ENCODE measurements around the gene ANAPC16. TPM values are rescaled to one million over a fixed set of nuclear protein-coding genes. Genes with fewer than 3 reads are reported as not detected.

Gene ANAPC16
- total and polyA plus RNA-seq, 2 donors (not counting 1 experiment from before 2014, with no cell fraction given) = 104 to 132 TPM

DNA sequence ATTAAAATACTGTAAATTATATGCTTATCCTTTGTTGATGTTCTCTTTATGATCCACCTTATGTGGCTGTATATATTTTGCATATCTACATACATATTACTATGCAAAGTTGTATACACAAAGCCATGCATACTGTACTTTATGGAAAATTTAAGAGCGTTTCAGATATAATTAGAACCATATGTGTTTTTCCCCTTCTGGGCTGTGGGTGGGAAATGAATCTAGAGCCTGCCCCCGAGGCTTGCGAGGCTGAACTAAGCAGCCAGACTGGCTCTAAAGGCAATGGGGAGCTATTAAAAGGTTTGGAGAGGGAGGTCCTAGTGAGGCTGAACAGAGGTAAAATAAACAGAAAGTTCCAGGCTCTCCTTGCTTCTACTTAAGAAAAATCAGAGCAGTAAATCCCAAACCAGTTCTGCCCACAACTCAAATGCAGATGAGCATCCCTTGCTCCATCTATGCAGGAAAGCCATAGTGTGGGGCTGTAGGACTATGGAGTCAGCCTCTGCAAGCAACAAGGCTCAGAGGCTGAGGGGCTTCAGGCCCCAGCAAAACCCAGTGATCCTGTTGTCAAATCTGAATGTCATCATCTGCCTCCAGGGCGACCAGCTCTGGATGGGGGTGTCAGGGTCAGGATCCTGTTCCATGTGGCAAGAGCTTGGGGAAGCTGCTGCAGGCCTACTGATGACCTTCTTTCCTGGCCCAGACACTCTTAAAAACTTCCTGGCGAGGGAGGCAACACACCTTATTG, 43.9 kb downstream of the ANAPC16 start:
- Histone ChIP-seq H2AFZ (ENCODE audit: insufficient read depth, low read depth, low read length, poor library complexity, severe bottlenecking) (no peak overlapping the region), H3K9ac (ENCODE audit: low read length) (peak overlapping the region; percentile 80), H3K4me2 (replicated peaks; ENCODE audit: low read depth, low read length, poor library complexity, severe bottlenecking) (peak overlapping the region; percentile 93), H3K36me3 (replicated peaks in 1 of 2; ENCODE audit: control extremely low read depth in 1 of 2, control insufficient read depth in 1 of 2, extremely low read depth in 1 of 2, insufficient read depth in 2 of 2, low read length in 1 of 2) (no peaks in the 10 kb centered on the region), H3K27ac (ENCODE audit: low read length in 2 of 2) (peak overlapping the region; percentile 47 to 67), H3K9me3 (ENCODE audit: control extremely low read depth in 1 of 3, control insufficient read depth in 2 of 3, insufficient read depth in 1 of 3, low read length in 2 of 3) (no peaks in the 10 kb centered on the region), H3K27me3 (replicated peaks in 1 of 4; ENCODE audit: control extremely low read depth in 1 of 4, control insufficient read depth in 3 of 4, insufficient read depth in 4 of 4, low read length in 3 of 4) (no peaks in the 10 kb centered on the region), H4K20me1 (ENCODE audit: control insufficient read depth, insufficient read depth, low read length, poor library complexity, severe bottlenecking) (no peaks in the 10 kb centered on the region), H3K4me1 (ENCODE audit: control insufficient read depth in 2 of 2, insufficient read depth in 2 of 2, low read length in 2 of 2) (peaks cover 59 to 78% of the 10 kb centered on the region in 2 donors), H3K79me2 (ENCODE audit: control insufficient read depth, insufficient read depth, low read length) (peaks cover 3% of the 10 kb centered on the region), H3K4me3 (ENCODE audit: control extremely low read depth in 1 of 5, extremely low read depth in 1 of 5, insufficient read depth in 1 of 5, low read depth in 2 of 5, low read length in 4 of 5) (peak overlapping the region in 1 of 5 experiments; percentile 73)
- Mint-ChIP-seq H3K4me1 (peaks cover 60% of the 10 kb centered on the region), H3K27me3 (no peaks in the 10 kb centered on the region), H3K4me3 (peak overlapping the region; percentile 94), H3K9me3 (ENCODE audit: insufficient read depth) (no peaks in the 10 kb centered on the region), H3K27ac (peak overlapping the region; percentile 89)
- POLR2A ChIA-PET = interaction anchor here (0.6 to 3.8 kb wide), 7 partner anchors 12 to 74 kb away, joined by 3 to 41 read pairs (median 5); partner anchors contain the start of gene DDIT4
- no peak for ATAC-seq (ENCODE audit: low read depth)
- intact Hi-C loops (cut with micrococcal nuclease) = loop anchor here (2.0 to 5.0 kb wide), 3 partner anchors 15 to 172 kb away; partner anchors contain the start of genes ANAPC16, ASCC1 and SPOCK2
- CTCF ChIA-PET = interaction anchor here (0.6 to 8.3 kb wide), 10 partner anchors 10 to 77 kb away, joined by 3 to 48 read pairs (median 5); partner anchors contain the start of gene DDIT4
- no peak for DNase-seq
- no peak for TF ChIP-seq EZH2 (IDR thresholded peaks at IDR 0.05; ENCODE audit: borderline replicate concordance, insufficient read depth, low read depth, low read length, poor library complexity, severe bottlenecking)
- TF ChIP-seq, protein P1, sequence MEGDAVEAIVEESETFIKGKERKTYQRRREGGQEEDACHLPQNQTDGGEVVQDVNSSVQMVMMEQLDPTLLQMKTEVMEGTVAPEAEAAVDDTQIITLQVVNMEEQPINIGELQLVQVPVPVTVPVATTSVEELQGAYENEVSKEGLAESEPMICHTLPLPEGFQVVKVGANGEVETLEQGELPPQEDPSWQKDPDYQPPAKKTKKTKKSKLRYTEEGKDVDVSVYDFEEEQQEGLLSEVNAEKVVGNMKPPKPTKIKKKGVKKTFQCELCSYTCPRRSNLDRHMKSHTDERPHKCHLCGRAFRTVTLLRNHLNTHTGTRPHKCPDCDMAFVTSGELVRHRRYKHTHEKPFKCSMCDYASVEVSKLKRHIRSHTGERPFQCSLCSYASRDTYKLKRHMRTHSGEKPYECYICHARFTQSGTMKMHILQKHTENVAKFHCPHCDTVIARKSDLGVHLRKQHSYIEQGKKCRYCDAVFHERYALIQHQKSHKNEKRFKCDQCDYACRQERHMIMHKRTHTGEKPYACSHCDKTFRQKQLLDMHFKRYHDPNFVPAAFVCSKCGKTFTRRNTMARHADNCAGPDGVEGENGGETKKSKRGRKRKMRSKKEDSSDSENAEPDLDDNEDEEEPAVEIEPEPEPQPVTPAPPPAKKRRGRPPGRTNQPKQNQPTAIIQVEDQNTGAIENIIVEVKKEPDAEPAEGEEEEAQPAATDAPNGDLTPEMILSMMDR (IDR thresholded peaks at IDR 0.05) = no peak
- 0% methylated on average over 1 of the region's 5 CpGs for WGBS (ENCODE audit: insufficient coverage)

All from B cell (primary cell).